ENCODE measurements around the gene CHAT.

The CHAT gene

DNA sequence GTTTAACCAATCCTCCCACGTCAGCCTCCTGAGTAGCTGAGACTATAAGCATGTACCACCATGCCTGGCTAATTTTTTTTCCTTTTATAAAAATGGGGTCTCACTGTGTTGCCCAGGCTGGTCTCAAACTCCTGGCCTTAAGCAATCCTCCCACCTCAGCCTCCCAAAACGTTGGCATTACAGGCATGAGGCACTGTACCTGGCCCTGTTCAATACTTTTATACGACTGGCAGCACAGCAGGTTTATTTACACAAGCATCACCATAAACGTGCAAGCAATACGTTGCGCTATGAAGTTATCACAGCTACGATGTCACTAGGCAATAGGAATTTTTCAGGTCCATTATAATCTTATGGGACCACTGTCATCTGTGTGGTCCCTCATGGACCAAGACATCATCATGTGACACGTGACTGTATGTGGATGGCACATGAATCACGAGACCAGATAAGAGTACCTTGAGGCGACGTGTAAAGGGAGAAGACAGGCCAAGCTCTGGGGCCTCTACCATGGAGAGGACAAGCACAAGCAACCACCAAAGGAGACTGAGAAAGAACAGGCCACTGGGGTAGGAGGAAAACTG lies 38.3 kb upstream of the CHAT start:
- TF ChIP-seq, protein P1, sequence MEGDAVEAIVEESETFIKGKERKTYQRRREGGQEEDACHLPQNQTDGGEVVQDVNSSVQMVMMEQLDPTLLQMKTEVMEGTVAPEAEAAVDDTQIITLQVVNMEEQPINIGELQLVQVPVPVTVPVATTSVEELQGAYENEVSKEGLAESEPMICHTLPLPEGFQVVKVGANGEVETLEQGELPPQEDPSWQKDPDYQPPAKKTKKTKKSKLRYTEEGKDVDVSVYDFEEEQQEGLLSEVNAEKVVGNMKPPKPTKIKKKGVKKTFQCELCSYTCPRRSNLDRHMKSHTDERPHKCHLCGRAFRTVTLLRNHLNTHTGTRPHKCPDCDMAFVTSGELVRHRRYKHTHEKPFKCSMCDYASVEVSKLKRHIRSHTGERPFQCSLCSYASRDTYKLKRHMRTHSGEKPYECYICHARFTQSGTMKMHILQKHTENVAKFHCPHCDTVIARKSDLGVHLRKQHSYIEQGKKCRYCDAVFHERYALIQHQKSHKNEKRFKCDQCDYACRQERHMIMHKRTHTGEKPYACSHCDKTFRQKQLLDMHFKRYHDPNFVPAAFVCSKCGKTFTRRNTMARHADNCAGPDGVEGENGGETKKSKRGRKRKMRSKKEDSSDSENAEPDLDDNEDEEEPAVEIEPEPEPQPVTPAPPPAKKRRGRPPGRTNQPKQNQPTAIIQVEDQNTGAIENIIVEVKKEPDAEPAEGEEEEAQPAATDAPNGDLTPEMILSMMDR (IDR thresholded peaks at IDR 0.05; ENCODE audit: low read depth, low read length, missing control alignments), result no peak
- no peak for DNase-seq (ENCODE audit: low read depth)
- H3K4me3 ChIP-seq (ENCODE audit: low read depth, low read length), result no peak overlapping the region

DNA sequence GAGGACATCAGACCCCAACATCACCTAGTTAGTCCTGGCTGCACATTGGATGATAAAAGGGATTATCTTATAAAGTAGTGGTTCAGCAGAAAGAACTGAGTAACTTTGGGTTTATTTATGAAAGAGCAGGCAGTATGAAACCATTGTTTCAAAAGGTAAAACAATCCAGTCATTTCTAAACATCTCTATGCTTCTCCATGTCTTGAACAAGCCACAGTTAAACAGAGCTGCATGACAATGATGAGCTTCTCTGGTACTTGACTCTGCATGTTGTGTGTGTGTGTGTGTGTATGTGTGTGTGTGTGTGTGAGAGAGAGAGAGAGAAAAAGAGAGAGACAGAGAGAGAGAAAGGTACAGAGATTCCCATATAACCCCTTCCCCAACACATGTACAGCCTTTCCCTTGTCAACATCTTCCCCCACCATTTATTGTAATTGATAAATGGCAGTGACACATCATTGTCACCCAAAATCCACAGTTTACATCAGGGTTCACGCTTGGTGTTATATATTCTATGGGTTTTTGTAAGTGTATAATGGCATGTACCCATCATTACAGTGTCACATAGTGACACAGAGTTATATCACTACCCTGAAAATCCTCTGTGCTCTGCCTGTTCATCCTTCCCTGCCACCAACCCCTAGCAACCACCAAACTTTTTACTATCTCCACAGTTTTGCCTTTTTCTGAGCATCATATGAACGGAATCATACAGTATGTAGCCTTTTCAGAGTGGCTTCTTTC lies 36.5 kb upstream of the CHAT start:
- H3K4me3 ChIP-seq (ENCODE audit: low read depth, low read length), result no peak overlapping the region
- TF ChIP-seq, protein P1 (IDR thresholded peaks at IDR 0.05; ENCODE audit: low read depth, low read length, missing control alignments), result no peak
- no peak for DNase-seq (ENCODE audit: low read depth)

- no peak overlapping the region for H3K4me3 ChIP-seq (ENCODE audit: low read depth, low read length)
- no peak for DNase-seq (ENCODE audit: low read depth)
- TF ChIP-seq, protein P1 (IDR thresholded peaks at IDR 0.05; ENCODE audit: low read depth, low read length, missing control alignments), result no peak
Measured at GRCh38 chr10:49578392-49578791, 35.4 kb upstream of the CHAT start.

DNA sequence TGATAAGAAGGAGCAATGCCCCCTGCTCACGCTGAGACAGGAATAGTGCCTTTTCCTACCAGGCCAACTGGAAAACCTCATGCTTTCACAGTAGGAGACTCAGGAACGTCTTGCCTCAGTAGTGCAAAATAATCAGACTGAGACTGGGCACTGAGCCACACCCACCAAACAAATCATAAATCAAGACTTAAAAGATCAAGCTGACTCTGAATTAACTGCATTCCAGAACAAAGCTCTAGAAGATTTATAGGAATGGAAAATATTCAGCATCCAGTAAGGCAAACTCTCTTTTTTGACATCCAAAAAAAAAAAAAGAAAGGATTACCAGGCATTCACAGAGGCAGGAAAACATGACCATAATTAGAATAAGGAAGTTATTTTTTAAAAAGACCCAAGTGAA lies 34.2 kb upstream of the CHAT start:
- no peak for DNase-seq (ENCODE audit: low read depth)
- TF ChIP-seq, protein P1 (IDR thresholded peaks at IDR 0.05; ENCODE audit: low read depth, low read length, missing control alignments), result no peak
- H3K4me3 ChIP-seq (ENCODE audit: low read depth, low read length), result no peak overlapping the region

GRCh38 chr10:49585387-49585786 lies 28.4 kb upstream of the CHAT start:
- TF ChIP-seq, protein P1 (IDR thresholded peaks at IDR 0.05; ENCODE audit: low read depth, low read length, missing control alignments), result no peak
- no peak for DNase-seq (ENCODE audit: low read depth)
- no peak overlapping the region for H3K4me3 ChIP-seq (ENCODE audit: low read depth, low read length)

- DNase-seq (ENCODE audit: low read depth), result no peak
- no peak overlapping the region for H3K4me3 ChIP-seq (ENCODE audit: low read depth, low read length)
- TF ChIP-seq, protein P1 (IDR thresholded peaks at IDR 0.05; ENCODE audit: low read depth, low read length, missing control alignments), result no peak
Measured at GRCh38 chr10:49587981-49588380, 25.9 kb upstream of the CHAT start.

All from GM12864 (cell line).